ENCODE measurements around the gene MRPL52. TPM values are rescaled to one million over a fixed set of nuclear protein-coding genes. Genes with fewer than 3 reads are reported as not detected.
A peak's percentile ranks its signal among the peaks of the same experiment; 100 is the strongest.
"Not testable (repeated sequence)": the region's sequence is repeated elsewhere in the genome, so short reads cannot be mapped to it uniquely, and the experiment has no call there.

The MRPL52 gene
- total RNA-seq, 4 donors from 2014 or later, result 35.5 to 84.5 (median 74.2) TPM

- H3K9me3 ChIP-seq; H3K36me3 ChIP-seq; H3K27me3 ChIP-seq; DNase-seq (ENCODE audit: low spot score in 2 of 2): not testable (repeated sequence)
- TF ChIP-seq EP300 (IDR thresholded peaks at IDR 0.05), result peak; percentile 9
- WGBS, result 77% methylated on average over 12 of the region's 12 CpGs
- Histone ChIP-seq H3K4me1 (peaks cover 20% of the 10 kb centered on the region), H3K4me3 (peak overlapping the region; percentile 59), H3K27ac (peak overlapping the region; percentile 57)
These were observed 519 bp upstream of the MRPL52 start for GRCh38 chr14:22829076-22829660.

- Histone ChIP-seq H3K27ac (no peak overlapping the region), H3K4me1 (peaks cover 15% of the 10 kb centered on the region), H3K36me3 (peaks cover 9% of the 10 kb centered on the region), H3K4me3 (peak overlapping the region; percentile 59), H3K9me3 (no peaks in the 10 kb centered on the region), H3K27me3 (no peaks in the 10 kb centered on the region)
- no peak for TF ChIP-seq POLR2A (IDR thresholded peaks at IDR 0.05)
- DNase-seq (ENCODE audit: low spot score in 2 of 2), result no peak
- WGBS, result 23% methylated on average over 3 of the region's 3 CpGs
These were observed 840 bp downstream of the MRPL52 start for GRCh38 chr14:22830443-22831010.

- H3K4me1 ChIP-seq, result peaks cover 37% of the 10 kb centered on the region
- peak overlapping the region; percentile 96 for H3K27ac ChIP-seq
- no peaks in the 10 kb centered on the region for H3K9me3 ChIP-seq
- 81% methylated on average over 3 of the region's 3 CpGs for WGBS
- H3K27me3 ChIP-seq, result no peaks in the 10 kb centered on the region
- peaks cover 9% of the 10 kb centered on the region for H3K36me3 ChIP-seq
- no peak overlapping the region for H3K4me3 ChIP-seq
- DNase-seq (ENCODE audit: low spot score in 2 of 2), result no peak
- TF ChIP-seq CTCF (IDR thresholded peaks at IDR 0.05) (no peak), EP300 (IDR thresholded peaks at IDR 0.05) (no peak), POLR2AphosphoS5 (IDR thresholded peaks at IDR 0.05) (no peak), POLR2A (IDR thresholded peaks at IDR 0.05) (no peak)
These were observed 5.8 kb downstream of the MRPL52 start for GRCh38 chr14:22835505-22835904.

- WGBS, result 1% methylated on average over 44 of the region's 46 CpGs
- Histone ChIP-seq H3K27me3 (no peaks in the 10 kb centered on the region), H3K4me3 (peak within 1 kb of the TSS; percentile 86), H3K27ac (peak within 1 kb of the TSS; percentile 96), H3K4me1 (peaks cover 42% of the 10 kb centered on the region), H3K9me3 (no peaks in the 10 kb centered on the region), H3K36me3 (peaks cover 12% of the 10 kb centered on the region)
- peak in 1 of 2 donors; percentile 60 for TF ChIP-seq POLR2A (IDR thresholded peaks at IDR 0.05)
- no peak for TF ChIP-seq EP300 (IDR thresholded peaks at IDR 0.05)
- TF ChIP-seq POLR2AphosphoS5 (IDR thresholded peaks at IDR 0.05), result peak in 1 of 3 donors; percentile 19
- TF ChIP-seq CTCF (IDR thresholded peaks at IDR 0.05), result no peak
- DNase-seq (ENCODE audit: low spot score in 2 of 2), result peak; percentile 90 to 92
These were observed 6.8 kb downstream of the MRPL52 start, which contains the start of gene MMP14 for GRCh38 chr14:22836301-22837113. Gene MMP14, plus strand, starts transcription at chr14:22836585. Its CDS starts 233 bp downstream, at chr14:22836818.

GRCh38 chr14:22837114-22837749 is 7.5 kb downstream of the MRPL52 start:
- H3K4me1 ChIP-seq, result peaks cover 47% of the 10 kb centered on the region
- H3K9me3 ChIP-seq, result no peaks in the 10 kb centered on the region
- H3K27ac ChIP-seq, result peak overlapping the region; percentile 96
- H3K36me3 ChIP-seq, result peaks cover 20% of the 10 kb centered on the region
- DNase-seq (ENCODE audit: low spot score in 2 of 2), result peak in 1 of 2 donors; percentile 85
- no peaks in the 10 kb centered on the region for H3K27me3 ChIP-seq
- H3K4me3 ChIP-seq, result peak overlapping the region; percentile 86
- WGBS, result 5% methylated on average over 17 of the region's 57 CpGs
- TF ChIP-seq CTCF (IDR thresholded peaks at IDR 0.05) (no peak), POLR2AphosphoS5 (IDR thresholded peaks at IDR 0.05) (peak in 1 of 3 donors; percentile 32)

Measured in suprapubic skin (tissue), 4 donors.